ENCODE measurements around the gene CLDN24. TPM values are rescaled to one million over a fixed set of nuclear protein-coding genes. Genes with fewer than 3 reads are reported as not detected.

Gene CLDN24
- total RNA-seq, 2 experiments from 2014 or later: not detected

GRCh38 chr4:183286590-183287308 lies 35.5 kb downstream of the CLDN24 start:
- Mint-ChIP-seq H3K9me3 (no peaks in the 10 kb centered on the region), H3K27me3 (ENCODE audit: low read depth) (no peaks in the 10 kb centered on the region), H3K4me1 (ENCODE audit: low read depth) (no peaks in the 10 kb centered on the region), H3K4me3 (no peak overlapping the region), H3K36me3 (ENCODE audit: low read depth) (peaks cover 12% of the 10 kb centered on the region), H3K27ac (no peak overlapping the region)
- intact Hi-C loops (cut with micrococcal nuclease): no loop called here
- DNase-seq: no peak
- CTCF ChIA-PET: interaction anchor here (0.5 kb wide), 1 partner anchor 94 kb away, joined by 5 read pairs; no protein-coding TSS in a partner anchor

- Mint-ChIP-seq H3K4me3 (no peak overlapping the region), H3K36me3 (ENCODE audit: low read depth) (peaks cover 12% of the 10 kb centered on the region), H3K4me1 (ENCODE audit: low read depth) (no peaks in the 10 kb centered on the region), H3K27me3 (ENCODE audit: low read depth) (no peaks in the 10 kb centered on the region), H3K9me3 (no peaks in the 10 kb centered on the region), H3K27ac (no peak overlapping the region)
- intact Hi-C loops (cut with micrococcal nuclease): no loop called here
- no peak for DNase-seq
- CTCF ChIA-PET: no interaction called here
These were observed 36.3 kb downstream of the CLDN24 start for GRCh38 chr4:183285886-183286285.

- CTCF ChIA-PET: interaction anchor here (0.5 to 0.6 kb wide), 2 partner anchors 65 to 122 kb away, joined by 3 to 4 read pairs; no protein-coding TSS in a partner anchor
- Mint-ChIP-seq H3K4me3 (no peak overlapping the region), H3K9me3 (no peaks in the 10 kb centered on the region), H3K27me3 (ENCODE audit: low read depth) (no peaks in the 10 kb centered on the region), H3K36me3 (ENCODE audit: low read depth) (peaks cover 14% of the 10 kb centered on the region), H3K4me1 (ENCODE audit: low read depth) (no peaks in the 10 kb centered on the region), H3K27ac (no peak overlapping the region)
- intact Hi-C loops (cut with micrococcal nuclease): no loop called here
- no peak for DNase-seq
These were observed 37.3 kb downstream of the CLDN24 start for GRCh38 chr4:183284965-183285364.

GRCh38 chr4:183284258-183284785 lies 37.9 kb downstream of the CLDN24 start:
- Mint-ChIP-seq H3K36me3 (ENCODE audit: low read depth) (peaks cover 13% of the 10 kb centered on the region), H3K27ac (no peak overlapping the region)

GRCh38 chr4:183276106-183276505 lies 46.1 kb downstream of the CLDN24 start:
- Mint-ChIP-seq H3K27me3 (ENCODE audit: low read depth) (no peaks in the 10 kb centered on the region), H3K4me1 (ENCODE audit: low read depth) (no peaks in the 10 kb centered on the region), H3K4me3 (no peak overlapping the region), H3K36me3 (ENCODE audit: low read depth) (peaks cover 31% of the 10 kb centered on the region), H3K9me3 (peaks cover 14% of the 10 kb centered on the region), H3K27ac (no peak overlapping the region)
- intact Hi-C loops (cut with micrococcal nuclease): no loop called here
- CTCF ChIA-PET: interaction anchor here (0.7 to 1.2 kb wide), 2 partner anchors 14 to 153 kb away, joined by 3 read pairs; no protein-coding TSS in a partner anchor
- no peak for DNase-seq

More at GRCh38 chr4:183284258-183284785, 37.9 kb downstream of the CLDN24 start:
- intact Hi-C loops (cut with micrococcal nuclease): no loop called here
- Mint-ChIP-seq H3K9me3 (no peaks in the 10 kb centered on the region), H3K4me1 (ENCODE audit: low read depth) (no peaks in the 10 kb centered on the region), H3K4me3 (no peak overlapping the region), H3K27me3 (ENCODE audit: low read depth) (no peaks in the 10 kb centered on the region)
- DNase-seq: no peak
- CTCF ChIA-PET: interaction anchor here (0.6 kb wide), 1 partner anchor 64 kb away, joined by 3 read pairs; no protein-coding TSS in a partner anchor

GRCh38 chr4:183272384-183272783 lies 49.8 kb downstream of the CLDN24 start:
- Mint-ChIP-seq H3K36me3 (ENCODE audit: low read depth) (peaks cover 28% of the 10 kb centered on the region), H3K4me1 (ENCODE audit: low read depth) (no peaks in the 10 kb centered on the region), H3K27me3 (ENCODE audit: low read depth) (no peaks in the 10 kb centered on the region), H3K9me3 (peaks cover 14% of the 10 kb centered on the region), H3K4me3 (no peak overlapping the region), H3K27ac (no peak overlapping the region)
- intact Hi-C loops (cut with micrococcal nuclease): no loop called here
- CTCF ChIA-PET: interaction anchor here (3.4 kb wide), 1 partner anchor 10 kb away, joined by 15 read pairs; no protein-coding TSS in a partner anchor
- no peak for DNase-seq

Other genes starting within 250 kb of the CLDN24 start
- 10 to 100 TPM in 1 of 2 experiments, 1 to 10 TPM in 1; 6.7 to 10.0 TPM for gene WWC2, start 223.2 kb downstream of the CLDN24 start, total RNA-seq
- gene CLDN22, start 2.1 kb downstream of the CLDN24 start, total RNA-seq: not detected
- gene CDKN2AIP, start 122.2 kb upstream of the CLDN24 start, total RNA-seq: 10 to 100 TPM; 26.5 to 26.7 TPM
- 10 to 100 TPM; 13.2 to 14.4 TPM for gene ING2, start 182.6 kb upstream of the CLDN24 start, total RNA-seq